Articular chondrocyte of knee joint (primary cell): ENCODE measurements around the gene FITM2. TPM values are rescaled to one million over a fixed set of nuclear protein-coding genes. Genes with fewer than 3 reads are reported as not detected.

ENCODE experiments used
- small RNA-seq: library from RNA; depleted of rRNA; stranded (forward); fragments of <200 nt; gene quantifications from one replicate; pipeline ENCODE3, GENCODE V24; 2012
- total RNA-seq: library from RNA; depleted of rRNA; stranded (reverse); fragments of >200 nt; gene quantifications from 2 replicates; pipeline ENCODE4 v1.2.3, GENCODE V29; 2012

FITM2 gene, protein sequence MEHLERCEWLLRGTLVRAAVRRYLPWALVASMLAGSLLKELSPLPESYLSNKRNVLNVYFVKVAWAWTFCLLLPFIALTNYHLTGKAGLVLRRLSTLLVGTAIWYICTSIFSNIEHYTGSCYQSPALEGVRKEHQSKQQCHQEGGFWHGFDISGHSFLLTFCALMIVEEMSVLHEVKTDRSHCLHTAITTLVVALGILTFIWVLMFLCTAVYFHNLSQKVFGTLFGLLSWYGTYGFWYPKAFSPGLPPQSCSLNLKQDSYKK
- 9.8 and 10.3 TPM in 2 replicates for total RNA-seq

DNA sequence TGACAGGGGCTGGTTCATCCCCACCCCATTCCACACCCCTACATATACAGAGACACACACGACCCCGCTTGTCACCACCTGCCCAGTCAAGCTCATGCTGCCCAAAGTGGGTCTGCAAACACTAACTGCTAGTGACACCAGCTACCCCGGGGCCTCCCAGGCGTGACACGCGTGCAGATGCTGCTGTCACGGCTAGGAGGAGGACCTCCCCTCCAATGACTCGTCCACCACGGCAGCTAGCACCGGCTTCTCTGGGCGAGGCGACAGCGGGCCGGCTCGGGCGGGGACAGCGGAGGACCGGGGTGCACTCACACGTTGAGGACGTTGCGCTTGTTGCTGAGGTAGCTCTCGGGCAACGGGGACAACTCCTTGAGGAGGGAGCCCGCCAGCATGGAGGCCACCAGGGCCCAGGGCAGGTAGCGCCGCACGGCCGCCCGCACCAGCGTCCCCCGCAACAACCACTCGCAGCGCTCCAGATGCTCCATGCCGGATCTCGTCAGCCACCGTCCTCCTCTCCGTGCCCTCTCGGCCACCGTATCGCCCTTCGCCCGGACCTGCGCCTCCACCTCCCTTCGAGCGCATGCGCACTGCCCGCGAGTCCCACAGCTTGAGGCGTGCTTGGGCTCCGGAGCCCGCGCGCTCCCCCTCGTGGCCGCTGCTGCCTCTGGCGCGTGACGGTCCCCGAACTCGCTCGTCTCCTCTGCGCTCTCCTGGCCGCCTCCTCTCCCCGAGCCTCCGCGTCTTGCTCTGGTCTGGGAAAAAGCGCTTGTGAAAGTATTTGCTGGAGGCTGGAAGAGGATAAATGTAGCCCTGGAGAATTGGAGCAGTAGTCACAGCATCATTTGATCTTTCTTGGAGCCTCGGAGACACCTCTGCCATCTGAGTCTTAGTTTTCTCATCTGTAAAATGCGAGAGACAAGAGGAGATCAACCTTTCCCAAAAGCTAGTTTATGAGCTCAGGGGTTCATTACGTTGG, at the start of gene FITM2:
Gene FITM2 (minus strand): TSS at position 539 of the 976 bp plus-strand sequence. CDS start 54 bp downstream, at position 485.

DNA sequence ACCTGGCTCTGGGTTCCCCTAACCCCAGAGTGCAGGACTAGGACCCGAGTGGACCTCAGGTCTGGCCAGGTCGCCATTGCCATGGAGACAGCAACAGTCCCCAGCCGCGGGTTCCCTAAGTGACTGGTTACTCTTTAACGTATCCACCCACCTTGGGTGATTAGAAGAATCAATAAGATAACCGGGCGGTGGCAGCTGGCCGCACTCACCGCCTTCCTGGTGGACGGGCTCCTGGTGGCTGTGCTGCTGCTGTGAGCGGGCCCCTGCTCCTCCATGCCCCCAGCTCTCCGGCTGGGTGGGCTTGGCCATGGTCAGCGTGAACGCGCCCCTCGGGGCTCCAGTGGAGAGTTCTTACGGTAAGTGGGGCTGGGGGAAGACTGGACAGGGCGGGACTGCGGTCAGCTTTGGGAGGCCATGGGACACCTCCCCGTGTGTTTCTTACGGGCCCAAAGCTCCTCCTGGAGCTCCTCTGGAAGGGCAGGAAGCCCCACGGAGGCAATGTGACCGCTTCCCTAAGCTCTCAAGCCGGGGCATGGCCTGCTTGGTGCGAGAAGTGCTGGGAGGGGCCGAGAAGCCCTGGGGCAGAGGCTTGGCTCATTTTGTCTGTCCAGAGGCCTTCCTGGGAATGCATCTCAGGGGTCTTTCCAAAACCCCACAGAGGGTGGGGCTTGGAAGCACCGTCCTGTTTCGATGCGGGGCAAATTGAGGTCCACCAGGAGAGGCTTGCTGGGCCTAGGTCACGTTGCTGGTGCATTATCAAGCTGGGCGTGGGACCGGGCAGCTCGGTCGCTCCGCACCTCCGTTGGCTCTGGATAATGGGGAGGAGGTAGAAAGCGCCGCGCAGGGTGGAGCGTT, 44.7 kb upstream of the FITM2 start, which contains the start of gene HNF4A:
Gene HNF4A (plus strand): TSS at position 202 of the 855 bp plus-strand sequence. CDS start 106 bp downstream, at position 308.

DNA sequence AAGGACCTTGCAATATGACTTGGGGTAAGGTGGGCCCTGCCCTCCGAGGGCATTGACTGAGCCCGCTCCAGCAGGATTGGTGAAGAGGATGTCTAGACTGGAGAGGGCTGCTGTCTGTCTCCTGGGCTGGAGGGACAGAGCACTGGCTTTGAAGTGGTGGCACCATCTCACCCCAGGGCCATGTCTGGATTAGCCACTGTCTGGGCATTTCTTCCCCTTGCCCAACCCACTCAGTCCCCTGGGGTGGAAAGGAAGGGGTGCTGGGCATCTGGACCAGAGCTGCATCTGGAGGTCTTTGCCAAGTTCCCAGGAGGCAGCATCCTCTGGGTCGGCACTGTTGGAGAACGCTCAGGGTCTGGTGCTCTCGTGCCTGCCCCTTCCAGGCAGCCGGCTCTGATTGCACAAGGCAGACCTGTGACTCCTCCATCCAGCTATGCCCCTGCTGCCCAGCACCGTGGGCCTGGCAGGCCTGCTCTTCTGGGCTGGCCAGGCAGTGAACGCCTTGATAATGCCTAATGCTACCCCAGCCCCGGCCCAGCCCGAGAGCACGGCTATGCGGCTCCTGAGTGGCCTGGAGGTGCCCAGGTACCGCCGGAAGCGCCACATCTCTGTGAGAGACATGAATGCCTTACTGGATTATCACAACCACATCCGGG, 25.9 kb upstream of the FITM2 start, which contains the start of gene R3HDML:
Gene R3HDML (plus strand): TSS at position 319 of the 656 bp plus-strand sequence. CDS start 115 bp downstream, at position 434.

Small RNA genes within 50 kb of the gene (small RNA-seq; reads per million reads assigned to genes)
- not detected for gene RF00019

Other genes with a start within 250 kb of the FITM2 start
- gene JPH2, start 124.0 kb downstream of the FITM2 start, total RNA-seq, result 0.22 and 0.52 TPM in 2 replicates
- 38.8 and 47.8 TPM in 2 replicates for gene OSER1, start 100.4 kb downstream of the FITM2 start, total RNA-seq
- gene GDAP1L1, start 63.9 kb downstream of the FITM2 start, total RNA-seq, result 0.13 and 0.22 TPM in 2 replicates
- not detected in 2 replicates for gene R3HDML, start 25.8 kb upstream of the FITM2 start, total RNA-seq
- gene HNF4A, start 44.5 kb upstream of the FITM2 start, total RNA-seq, result 0.11 TPM in 1 of 2 replicates, not detected in the other
- gene TTPAL, start 164.7 kb upstream of the FITM2 start, total RNA-seq, result 18.8 and 21.3 TPM in 2 replicates
- gene SERINC3, start 210.9 kb upstream of the FITM2 start, total RNA-seq, result 139 and 154 TPM in 2 replicates